HG03280 (cell line): ENCODE results near the gene DEPP1.

Experiments used
- ATAC-seq: cut with Tn5 transposase; IDR thresholded peaks from one replicate; pipeline ENCODE4 v1.9.1; 2021; ENCODE audit warnings: mild to moderate bottlenecking, moderate library complexity; ENCODE audit not compliant: unreplicated experiment

The DEPP1 gene

DNA sequence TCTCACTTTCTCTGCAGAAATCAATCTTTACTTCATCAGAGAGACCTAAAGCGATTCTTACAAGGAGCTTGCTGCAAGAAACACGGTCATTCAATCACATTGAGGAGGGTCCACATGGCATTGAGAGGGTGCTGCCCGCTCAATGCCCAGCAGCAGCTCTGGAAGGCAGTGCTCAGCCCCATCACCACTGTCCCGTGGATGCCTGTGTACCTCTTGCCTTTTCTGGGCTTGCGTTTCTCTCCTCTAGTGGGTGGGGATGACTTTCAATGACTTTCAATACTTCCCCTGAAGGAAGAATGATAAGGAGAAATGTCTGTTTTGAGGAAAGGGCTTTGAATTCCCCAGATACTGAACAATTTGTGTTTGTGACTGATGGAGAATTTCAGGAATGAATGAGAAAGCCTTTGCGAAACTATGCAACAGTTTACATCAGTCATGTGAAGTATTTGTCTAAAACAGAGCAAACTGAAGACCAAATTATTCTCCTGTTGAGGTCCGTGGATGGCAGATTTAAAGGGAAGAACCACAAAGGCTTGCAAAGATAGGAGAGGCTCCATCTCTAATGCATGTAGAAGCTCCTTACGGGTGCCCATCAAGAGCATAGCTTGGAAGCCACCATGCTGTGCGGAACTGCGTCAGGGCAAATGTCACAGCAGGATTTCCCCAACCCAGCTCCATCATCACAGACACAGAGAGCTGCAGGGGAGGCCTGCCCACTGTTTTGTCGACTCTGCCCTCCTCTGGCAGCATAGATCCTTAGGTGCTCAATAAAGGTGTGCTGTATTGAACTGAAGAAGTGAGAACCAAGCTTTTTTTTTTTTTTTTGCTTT lies 15.5 kb upstream of the DEPP1 start:
- no peak for ATAC-seq

DNA sequence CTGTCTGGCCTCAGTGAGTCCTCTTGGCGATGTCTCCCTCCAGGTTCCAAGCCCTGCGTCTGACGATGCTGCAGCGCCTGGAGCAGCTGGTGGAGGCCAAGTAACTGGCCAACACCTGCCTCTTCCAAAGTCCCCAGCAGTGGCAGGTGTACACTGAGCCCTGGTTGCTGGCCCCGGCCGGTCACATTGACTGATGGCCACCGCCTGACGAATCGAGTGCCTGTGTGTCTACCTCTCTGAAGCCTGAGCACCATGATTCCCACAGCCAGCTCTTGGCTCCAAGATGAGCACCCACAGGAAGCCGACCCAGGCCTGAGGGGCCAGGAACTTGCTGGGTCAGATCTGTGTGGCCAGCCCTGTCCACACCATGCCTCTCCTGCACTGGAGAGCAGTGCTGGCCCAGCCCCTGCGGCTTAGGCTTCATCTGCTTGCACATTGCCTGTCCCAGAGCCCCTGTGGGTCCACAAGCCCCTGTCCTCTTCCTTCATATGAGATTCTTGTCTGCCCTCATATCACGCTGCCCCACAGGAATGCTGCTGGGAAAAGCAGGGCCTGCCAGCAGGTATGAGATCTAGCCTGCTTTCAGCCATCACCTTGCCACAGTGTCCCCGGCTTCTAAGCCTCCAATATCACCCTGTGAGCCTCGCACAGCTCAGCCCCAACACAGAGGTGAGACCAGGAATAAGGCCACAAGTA lies 14.8 kb upstream of the DEPP1 start:
- no peak for ATAC-seq

DNA sequence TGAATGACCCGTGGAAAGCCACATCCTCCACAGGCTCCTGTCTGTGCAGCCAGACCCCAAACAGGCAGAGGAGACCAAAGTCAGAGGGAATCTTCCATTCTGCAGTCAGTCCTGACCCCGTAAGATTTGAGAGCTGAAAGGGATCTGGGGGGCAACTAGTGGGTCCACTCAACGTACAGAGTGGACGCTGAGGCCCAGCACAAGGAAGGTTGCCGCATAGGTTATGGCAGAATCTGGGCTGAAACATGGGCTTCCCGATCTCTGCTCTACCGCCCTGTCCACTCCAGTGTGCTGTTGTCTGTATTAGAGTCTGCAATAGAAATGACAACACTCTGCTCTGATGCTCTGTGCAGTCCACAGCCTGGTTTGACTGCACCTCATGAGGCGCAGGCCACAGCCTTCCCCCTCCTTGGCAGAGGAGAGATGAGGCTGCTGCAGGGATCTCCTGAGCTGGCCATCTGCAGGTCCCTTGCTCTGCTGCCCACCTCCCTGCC lies 14.2 kb upstream of the DEPP1 start:
- ATAC-seq = no peak

DNA sequence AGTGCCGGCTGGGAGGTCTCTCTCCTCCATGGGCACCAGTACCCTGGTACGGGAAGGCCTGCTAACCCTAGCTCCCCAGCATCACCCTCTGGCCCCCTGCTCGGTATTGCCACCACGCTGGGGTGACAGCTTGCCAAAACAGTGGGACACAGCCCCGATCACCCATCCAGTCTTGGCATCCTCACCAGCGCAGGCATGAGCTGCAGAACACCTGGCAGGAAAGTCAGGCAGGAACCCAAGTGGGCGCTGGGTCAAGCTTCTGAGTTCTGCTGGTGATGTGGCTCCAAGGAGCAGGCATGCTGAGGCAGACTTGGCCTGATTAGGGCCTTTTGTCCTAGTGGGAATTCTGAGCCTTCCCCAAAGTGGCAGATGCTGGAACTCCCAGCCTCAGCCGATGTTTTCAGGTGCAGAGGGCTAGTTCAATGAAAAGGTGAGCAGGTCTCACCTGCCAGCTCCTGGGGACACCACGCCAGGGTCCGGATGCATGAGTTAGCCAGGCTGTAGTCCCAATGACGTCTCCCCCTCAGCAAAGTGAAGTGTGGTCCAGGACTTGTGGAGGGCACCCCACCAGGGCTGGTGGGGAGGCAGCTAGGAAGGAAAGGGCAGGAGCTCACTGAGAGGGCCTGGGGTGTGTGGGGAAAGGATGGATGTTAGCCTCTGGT lies 13.6 kb upstream of the DEPP1 start:
- no peak for ATAC-seq

DNA sequence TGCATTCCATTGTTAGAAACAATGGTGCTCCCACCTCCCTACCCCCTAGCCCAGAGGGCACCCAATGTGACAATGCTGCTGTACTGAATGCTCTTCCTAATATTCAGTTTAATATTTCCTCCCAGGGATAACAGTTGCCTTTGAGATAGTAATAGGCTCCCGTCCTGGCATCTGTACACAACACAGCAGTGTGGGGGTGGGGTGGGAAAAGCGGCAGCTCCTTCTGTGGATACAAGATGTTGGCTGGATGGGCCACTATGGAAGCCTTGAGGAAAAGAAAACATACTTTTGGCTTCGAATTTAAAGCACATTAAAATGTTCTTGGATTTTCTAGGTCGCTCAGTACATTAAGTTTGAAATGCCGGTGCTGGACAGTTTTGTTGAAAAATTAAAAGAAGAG lies 13.0 kb upstream of the DEPP1 start:
- no peak for ATAC-seq

DNA sequence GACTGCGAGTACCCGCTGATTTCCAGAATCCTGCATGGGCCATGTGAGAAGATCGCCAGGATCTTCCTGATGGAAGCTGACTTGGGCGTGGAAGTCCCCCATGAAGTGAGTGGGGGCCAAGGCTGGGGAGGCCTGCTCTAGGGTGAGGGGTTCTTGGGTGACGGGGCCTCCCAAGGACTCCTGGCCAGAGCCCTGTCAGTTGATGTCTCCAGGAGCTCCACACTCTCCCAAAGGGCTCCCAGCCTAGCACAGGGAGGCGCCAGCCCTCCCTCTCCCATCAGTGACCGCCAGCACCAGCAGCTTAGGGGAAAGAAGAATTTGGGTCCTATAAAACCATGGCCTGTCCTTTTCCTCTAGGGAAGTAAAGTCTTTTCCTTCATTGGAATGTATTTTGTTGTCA lies 12.4 kb upstream of the DEPP1 start:
- ATAC-seq = no peak

DNA sequence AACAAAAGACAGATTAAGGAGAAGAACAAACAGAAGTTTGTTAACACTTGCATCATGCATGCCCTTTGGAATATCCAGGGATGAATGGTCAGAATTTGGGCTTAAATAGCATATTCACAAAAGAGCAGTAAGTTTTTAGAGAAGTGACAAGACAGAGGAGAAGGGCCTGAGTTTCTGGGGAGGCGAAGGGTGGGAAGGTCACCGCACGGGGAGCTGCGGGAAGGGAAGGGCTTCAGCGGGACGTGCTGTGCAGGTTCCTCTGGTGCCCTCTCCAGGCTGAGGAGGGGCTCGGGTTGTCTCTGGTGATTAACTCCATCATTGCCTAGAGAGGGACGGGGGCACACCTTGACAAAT lies 11.7 kb upstream of the DEPP1 start:
- ATAC-seq = no peak

GRCh38 chr10:44989597-44990301 lies 11.1 kb upstream of the DEPP1 start:
- no peak for ATAC-seq

DNA sequence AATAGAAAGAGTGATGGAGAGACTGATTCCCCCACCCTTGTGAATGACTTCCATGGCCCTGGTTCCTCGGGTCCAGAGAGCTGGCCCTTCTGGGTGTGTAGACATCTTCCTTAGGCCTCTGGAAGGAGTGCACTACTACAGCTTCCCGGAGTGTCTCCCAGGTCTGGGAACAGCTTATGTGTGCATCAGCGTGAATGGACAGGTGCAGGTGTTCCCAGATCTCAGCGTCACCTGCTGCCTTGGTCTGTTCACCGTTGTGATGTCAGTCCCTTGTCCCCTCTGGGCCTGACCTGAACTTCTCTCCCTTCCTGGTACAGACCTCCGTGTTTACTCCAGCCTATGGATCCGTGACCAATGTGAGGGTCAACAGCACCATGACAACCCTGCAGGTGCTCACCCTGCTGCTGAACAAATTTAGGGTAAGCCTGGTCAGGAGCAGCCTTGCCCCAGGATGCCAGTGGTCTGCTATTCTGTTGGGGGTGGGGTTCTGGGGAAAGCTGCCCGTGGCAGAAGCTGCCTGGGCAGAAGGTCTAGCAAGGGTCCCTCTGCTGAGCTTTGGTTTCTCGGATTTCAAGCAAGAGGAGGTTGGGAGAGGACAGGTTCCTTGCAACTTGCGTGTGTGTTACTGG lies 10.5 kb upstream of the DEPP1 start:
- ATAC-seq = no peak

DNA sequence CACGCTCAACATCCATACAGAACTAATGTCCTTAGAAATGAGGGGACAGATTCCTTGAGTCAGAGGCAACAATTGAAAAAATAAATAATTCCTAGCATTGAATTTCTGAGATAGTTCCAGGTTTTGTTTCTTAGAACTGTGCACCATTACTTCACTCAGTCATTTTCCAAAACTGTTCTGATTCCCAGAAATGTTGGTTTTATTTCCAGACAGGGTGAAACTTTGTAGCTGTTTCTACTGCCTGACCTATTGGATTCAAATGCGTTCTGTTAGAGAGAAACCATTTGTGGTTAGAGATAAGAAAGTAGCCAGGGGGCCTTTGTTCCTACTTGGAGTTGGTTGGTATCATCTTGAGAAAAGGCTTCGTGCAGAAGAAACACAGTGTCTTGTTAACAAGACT lies 8.1 kb upstream of the DEPP1 start:
- ATAC-seq = no peak

GRCh38 chr10:44986179-44986578 lies 7.6 kb upstream of the DEPP1 start:
- ATAC-seq = no peak

GRCh38 chr10:44985175-44985681 lies 6.6 kb upstream of the DEPP1 start:
- ATAC-seq = no peak

GRCh38 chr10:44984671-44985101 lies 6.1 kb upstream of the DEPP1 start:
- ATAC-seq = no peak

- ATAC-seq = no peak
Observed at GRCh38 chr10:44983895-44984278, 5.3 kb upstream of the DEPP1 start.

DNA sequence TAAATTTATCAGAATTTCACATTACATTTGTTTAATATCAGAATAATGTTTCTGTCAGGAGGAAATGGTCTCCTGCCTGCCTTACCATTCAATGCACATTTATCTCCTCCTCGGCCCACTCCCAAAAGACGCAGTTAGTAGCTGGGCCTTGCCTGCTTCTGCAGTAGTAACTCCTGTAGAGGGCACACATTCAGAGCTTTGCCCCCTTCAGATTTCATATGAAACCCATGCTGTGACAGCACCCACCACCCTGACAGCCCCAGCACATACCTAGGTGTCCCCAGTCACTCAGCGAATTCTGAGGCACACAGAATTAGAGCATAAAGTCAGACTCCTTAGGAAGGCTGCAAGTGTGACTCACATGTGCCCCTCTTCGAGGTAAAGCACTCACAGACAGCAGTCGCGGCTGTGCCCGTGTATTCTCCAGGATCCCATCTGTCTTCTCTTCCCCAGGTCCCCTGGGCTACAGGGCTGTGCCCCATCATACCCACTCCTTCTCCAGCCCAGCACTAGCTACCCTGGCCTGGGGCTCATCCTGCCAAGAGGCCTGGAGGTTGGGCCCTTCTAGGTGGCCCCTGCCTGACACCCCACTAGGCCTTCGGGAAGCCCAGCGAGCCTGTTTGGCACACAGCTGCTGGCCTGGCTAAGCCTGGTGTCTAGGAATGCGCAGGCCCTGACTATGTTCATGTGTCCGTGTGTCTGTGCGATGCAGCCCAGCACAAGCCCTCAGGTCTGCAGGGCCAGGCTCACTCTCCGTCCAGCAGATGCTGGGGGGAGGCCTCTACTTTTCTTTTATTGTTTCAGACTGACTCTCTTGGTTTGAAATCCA lies 4.7 kb upstream of the DEPP1 start:
- ATAC-seq = no peak

DNA sequence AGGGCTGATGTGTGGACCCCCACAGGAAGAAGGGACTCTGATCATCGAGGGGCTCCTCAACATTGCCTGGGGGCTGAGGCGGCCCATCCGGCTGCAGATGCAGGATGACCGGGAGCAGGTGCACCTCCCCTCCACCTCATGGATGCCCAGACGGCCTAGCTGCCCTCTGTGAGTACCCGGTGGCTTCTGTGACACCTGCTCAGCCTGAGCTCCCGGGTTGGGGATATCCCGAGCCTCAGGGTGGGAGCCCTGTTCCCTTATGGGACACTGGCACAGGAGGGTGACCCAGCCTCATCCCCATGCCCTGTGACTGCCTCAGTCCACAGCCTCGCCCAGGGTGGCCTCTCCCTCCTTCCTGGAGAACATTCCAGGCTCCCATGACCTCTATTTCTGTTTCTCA lies 3.9 kb upstream of the DEPP1 start:
- no peak for ATAC-seq

- ATAC-seq = no peak
Observed at GRCh38 chr10:44982114-44982460, 3.5 kb upstream of the DEPP1 start.

- no peak for ATAC-seq
Observed at GRCh38 chr10:44981172-44982113, 2.8 kb upstream of the DEPP1 start.
